ENCODE measurements around the gene ITPRID1. TPM values are rescaled to one million over a fixed set of nuclear protein-coding genes. Genes with fewer than 3 reads are reported as not detected.
"Not testable (repeated sequence)": the region's sequence is repeated elsewhere in the genome, so short reads cannot be mapped to it uniquely, and the experiment has no call there.

ITPRID1 gene
- total and polyA plus RNA-seq, 2 donors (not counting 1 experiment from before 2014, with no cell fraction given) = not detected

DNA sequence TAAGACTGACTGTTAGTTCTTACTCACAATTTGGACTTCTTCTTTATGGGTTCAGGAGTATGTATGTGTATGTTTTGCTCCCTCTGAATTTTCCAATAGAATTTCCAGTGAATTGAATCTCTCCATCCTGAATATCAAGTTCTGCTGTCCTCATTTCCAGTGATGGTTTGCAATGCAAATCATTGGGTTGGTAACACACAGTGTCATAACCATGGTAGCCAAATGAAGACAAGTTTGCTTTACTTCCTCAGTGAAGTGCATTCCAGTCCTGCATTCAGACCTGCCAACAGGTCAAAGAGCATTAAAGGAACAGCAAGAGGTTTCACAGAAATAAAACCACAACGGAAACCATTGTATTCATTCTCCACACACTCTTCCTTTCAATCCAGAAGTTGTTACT is 15.2 kb downstream of the ITPRID1 start:
- no peaks in the 10 kb centered on the region for H4K20me1 ChIP-seq (ENCODE audit: control insufficient read depth, insufficient read depth, low read length, poor library complexity, severe bottlenecking)
- ChIA-PET CTCF (no interaction called here), POLR2A (no interaction called here)
- H3K4me3 ChIP-seq (ENCODE audit: control extremely low read depth in 1 of 5, extremely low read depth in 1 of 5, insufficient read depth in 1 of 5, low read depth in 2 of 5, low read length in 4 of 5) = no peak overlapping the region
- H3K9me3 ChIP-seq (ENCODE audit: control extremely low read depth in 1 of 3, control insufficient read depth in 2 of 3, insufficient read depth in 1 of 3, low read length in 2 of 3) = no peaks in the 10 kb centered on the region
- DNase-seq (no peak), ATAC-seq (ENCODE audit: low read depth) (no peak)
- no peaks in the 10 kb centered on the region for H3K27me3 Mint-ChIP-seq
- no peaks in the 10 kb centered on the region for H3K79me2 ChIP-seq (ENCODE audit: control insufficient read depth, insufficient read depth, low read length)
- H3K27ac ChIP-seq (ENCODE audit: low read length in 2 of 2) = no peak overlapping the region
- no peaks in the 10 kb centered on the region for H3K27me3 ChIP-seq (replicated peaks in 1 of 4; ENCODE audit: control extremely low read depth in 1 of 4, control insufficient read depth in 3 of 4, insufficient read depth in 4 of 4, low read length in 3 of 4)
- no peak overlapping the region for H3K4me3 Mint-ChIP-seq
- no peak overlapping the region for H3K4me2 ChIP-seq (replicated peaks; ENCODE audit: low read depth, low read length, poor library complexity, severe bottlenecking)
- no peak overlapping the region for H3K9ac ChIP-seq (ENCODE audit: low read length)
- no peak for TF ChIP-seq CTCF (IDR thresholded peaks at IDR 0.05)
- H3K4me1 Mint-ChIP-seq = no peaks in the 10 kb centered on the region
- no peak overlapping the region for H3K27ac Mint-ChIP-seq
- H3K36me3 ChIP-seq (replicated peaks in 1 of 2; ENCODE audit: control extremely low read depth in 1 of 2, control insufficient read depth in 1 of 2, extremely low read depth in 1 of 2, insufficient read depth in 2 of 2, low read length in 1 of 2) = no peaks in the 10 kb centered on the region
- no peak overlapping the region for H2AFZ ChIP-seq (ENCODE audit: insufficient read depth, low read depth, low read length, poor library complexity, severe bottlenecking)
- intact Hi-C loops (cut with micrococcal nuclease) = no loop called here
- no peaks in the 10 kb centered on the region for H3K9me3 Mint-ChIP-seq (ENCODE audit: insufficient read depth)
- no peaks in the 10 kb centered on the region for H3K4me1 ChIP-seq (ENCODE audit: control insufficient read depth in 2 of 2, insufficient read depth in 2 of 2, low read length in 2 of 2)
- WGBS (ENCODE audit: insufficient coverage) = no CpG with 5 or more reads among the region's 1 CpG

DNA sequence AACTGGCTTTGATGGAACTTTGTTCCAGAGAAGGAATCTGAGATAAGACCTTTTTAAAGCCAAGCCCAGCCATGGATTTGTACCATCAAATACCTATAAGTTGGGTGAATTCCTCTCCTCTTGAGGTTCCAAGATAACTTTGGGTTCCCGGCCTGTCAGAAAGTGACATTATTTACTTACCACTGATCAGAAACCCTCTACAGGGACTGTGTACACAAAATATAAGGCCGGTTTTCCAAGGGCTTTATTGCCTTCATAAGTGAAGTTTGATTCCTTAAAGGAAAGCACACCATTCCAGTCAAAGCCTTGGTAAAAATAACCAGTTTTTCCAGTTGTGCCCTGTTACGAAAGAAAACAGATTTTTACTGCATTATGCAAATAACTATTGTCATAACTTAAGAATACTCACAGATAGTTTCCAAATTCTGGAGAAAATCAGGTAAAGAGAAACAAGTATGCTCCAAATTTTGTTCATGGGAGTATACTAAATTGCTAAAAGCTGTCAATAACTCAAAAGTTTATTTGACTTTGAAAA is 26.8 kb downstream of the ITPRID1 start:
- DNase-seq; intact Hi-C loops (cut with micrococcal nuclease); H3K4me2 ChIP-seq (replicated peaks; ENCODE audit: low read depth, low read length, poor library complexity, severe bottlenecking); H3K4me3 Mint-ChIP-seq; H3K79me2 ChIP-seq (ENCODE audit: control insufficient read depth, insufficient read depth, low read length); H3K27ac ChIP-seq (ENCODE audit: low read length in 2 of 2); H3K9me3 Mint-ChIP-seq (ENCODE audit: insufficient read depth); POLR2A ChIA-PET; H3K27me3 Mint-ChIP-seq; ATAC-seq (ENCODE audit: low read depth); H3K9ac ChIP-seq (ENCODE audit: low read length); H2AFZ ChIP-seq (ENCODE audit: insufficient read depth, low read depth, low read length, poor library complexity, severe bottlenecking); H3K27ac Mint-ChIP-seq; H3K9me3 ChIP-seq (ENCODE audit: control extremely low read depth in 1 of 3, control insufficient read depth in 2 of 3, insufficient read depth in 1 of 3, low read length in 2 of 3); CTCF ChIA-PET; H3K4me1 Mint-ChIP-seq; H3K4me3 ChIP-seq (ENCODE audit: control extremely low read depth in 1 of 5, extremely low read depth in 1 of 5, insufficient read depth in 1 of 5, low read depth in 2 of 5, low read length in 4 of 5); H4K20me1 ChIP-seq (ENCODE audit: control insufficient read depth, insufficient read depth, low read length, poor library complexity, severe bottlenecking); H3K36me3 ChIP-seq (replicated peaks in 1 of 2; ENCODE audit: control extremely low read depth in 1 of 2, control insufficient read depth in 1 of 2, extremely low read depth in 1 of 2, insufficient read depth in 2 of 2, low read length in 1 of 2); H3K4me1 ChIP-seq (ENCODE audit: control insufficient read depth in 2 of 2, insufficient read depth in 2 of 2, low read length in 2 of 2); H3K27me3 ChIP-seq (replicated peaks in 1 of 4; ENCODE audit: control extremely low read depth in 1 of 4, control insufficient read depth in 3 of 4, insufficient read depth in 4 of 4, low read length in 3 of 4): not testable (repeated sequence)
- WGBS (ENCODE audit: insufficient coverage) = 100% methylated on average over 1 of the region's 3 CpGs

Data from B cell (primary cell).